Posterior vena cava (tissue), 2 donors: ENCODE data around the gene NAA15. TPM values are rescaled to one million over a fixed set of nuclear protein-coding genes. Genes with fewer than 3 reads are reported as not detected.
"Not testable (repeated sequence)": the region's sequence is repeated elsewhere in the genome, so short reads cannot be mapped to it uniquely, and the experiment has no call there.

Experiments used
- DNase-seq: peaks from one replicate; pipeline ENCODE4 v3.0.0-alpha.2; 2020; ENCODE audit warnings: low spot score
- intact Hi-C, 2 donors: fragments of 100-400 bp; cut with DNase I; formaldehyde crosslinking; loops; one replicate each; pipeline versions ENCODE4 v1.14.1 to v1.14.2; 2022 to 2023
- total RNA-seq, 2 donors: library from RNA; stranded (reverse); fragmentation: NEBNext Ultra II Directional; extraction: Animal tissue kit (Norgen Biotek cat#: 25700); gene quantifications; one replicate each; pipeline ENCODE4 v1.2.1, GENCODE V29; 2021
- donor health status: DM: yes; HTN: yes; CAD: no.
- donor health status: DM: yes; HTN: yes; CAD: no.

NAA15 gene
- total RNA-seq, 2 donors from 2014 or later = 36.0 to 57.0 TPM

- intact Hi-C loops = no loop called here
- no peak for DNase-seq
These were observed 159.8 kb downstream of the NAA15 start for GRCh38 chr4:139461022-139461628.

- DNase-seq, intact Hi-C loops: not testable (repeated sequence)
These were observed 163.2 kb downstream of the NAA15 start for GRCh38 chr4:139464512-139464911.

GRCh38 chr4:139465922-139466321 is 164.6 kb downstream of the NAA15 start:
- intact Hi-C loops = no loop called here

GRCh38 chr4:139468756-139469155 is 167.5 kb downstream of the NAA15 start:
- DNase-seq, intact Hi-C loops: not testable (repeated sequence)

More at GRCh38 chr4:139465922-139466321, 164.6 kb downstream of the NAA15 start:
- no peak for DNase-seq

GRCh38 chr4:139469216-139469615 is 167.9 kb downstream of the NAA15 start:
- intact Hi-C loops = no loop called here
- no peak for DNase-seq

Other genes with a start within 250 kb of the NAA15 start
- 10 to 100 TPM; 52.0 to 56.8 TPM for gene ELF2, start 124.3 kb upstream of the NAA15 start, total RNA-seq
- gene MGARP, start 21.3 kb upstream of the NAA15 start, total RNA-seq = 1 to 10 TPM; 2.1 to 4.2 TPM
- gene NDUFC1, start 972 bp downstream of the NAA15 start, total RNA-seq = 10 to 100 TPM; 42.8 to 49.0 TPM
- 10 to 100 TPM; 14.7 to 17.0 TPM for gene RAB33B, start 152.6 kb downstream of the NAA15 start, total RNA-seq